Measurements from ENCODE around the gene IP6K2. TPM values are rescaled to one million over a fixed set of nuclear protein-coding genes. Genes with fewer than 3 reads are reported as not detected.

Gene IP6K2
- total and polyA plus RNA-seq, 2 of the 8 experiments (the other 6 are each of a cell fraction or from before 2014, with no cell fraction given) = 95.8 to 144 TPM

GRCh38 chr3:48639944-48640606, 76.9 kb downstream of the IP6K2 start:
- peaks cover 2% of the 10 kb centered on the region; the same call in 1 of the 2 replicates for H3K23me2 ChIP-seq (ENCODE audit: low read depth, low read length)
- POLR2A ChIA-PET (ENCODE audit: partially characterized antibody) = interaction anchor here (0.6 to 9.8 kb wide), 4 partner anchors 11 to 27 kb away, joined by 3 to 111 read pairs (median 47); partner anchors contain the start of gene CELSR3
- WGBS, 2 experiments (ENCODE audit: extremely low coverage in 1 of 2, insufficient coverage in 1 of 2, insufficient read length in 1 of 2, insufficient replicate concordance in 2 of 2, low coverage in 1 of 2, low lambda C conversion rate in 2 of 2, missing lambda C conversion rate in 1 of 2) = 96% methylated on average over 38 of the region's 38 CpGs; no CpG with 5 or more reads in 1 of the 2 experiments
- no peaks in the 10 kb centered on the region; the same call in 1 of the 2 replicates for H3K79me1 ChIP-seq (ENCODE audit: low read depth, low read length)
- no peak overlapping the region for H3K27ac ChIP-seq (ENCODE audit: low read depth, low read length)
- H2BK15ac ChIP-seq (ENCODE audit: low read length) = no peak overlapping the region
- H3K18ac ChIP-seq (ENCODE audit: extremely low read depth, low read length) = no peak overlapping the region
- H3K79me2 ChIP-seq (ENCODE audit: control insufficient read depth in 1 of 2, insufficient read depth in 2 of 2, low read length in 2 of 2) = no peaks in the 10 kb centered on the region
- CTCF ChIA-PET (ENCODE audit: partially characterized antibody) = interaction anchor here (2.0 to 2.5 kb wide), 3 partner anchors 16 to 81 kb away, joined by 5 to 9 read pairs (median 7); no protein-coding TSS in a partner anchor
- DNase-seq (ENCODE audit: low read depth in 1 of 2, low spot score in 2 of 2) (no peak), FAIRE-seq (no peak)
- no peak overlapping the region for H3K9ac ChIP-seq (replicated peaks in 1 of 4; ENCODE audit: extremely low read depth in 1 of 4, low read depth in 3 of 4, low read length in 3 of 4)
- no peak overlapping the region for H2AK5ac ChIP-seq (ENCODE audit: low read depth, low read length)
- no peak overlapping the region for H4K8ac ChIP-seq (ENCODE audit: extremely low read depth, insufficient read depth, low read length)
- H2BK12ac ChIP-seq (ENCODE audit: low read depth, low read length) = no peak overlapping the region
- peaks cover 3 to 7% of the 10 kb centered on the region in 2 experiments for H4K20me1 ChIP-seq (replicated peaks in 1 of 2; ENCODE audit: control insufficient read depth in 1 of 2, insufficient read depth in 2 of 2, low read length in 2 of 2)
- H3K4me3 ChIP-seq (ENCODE audit: extremely low read depth in 1 of 4, insufficient read depth in 2 of 4, low read depth in 3 of 4, low read length in 4 of 4) = no peak overlapping the region
- H3K4me1 ChIP-seq (replicated peaks in 1 of 4; ENCODE audit: control insufficient read depth in 3 of 4, insufficient read depth in 4 of 4, low read length in 3 of 4) = peaks cover 3 to 6% (median 4%) of the 10 kb centered on the region in 4 experiments
- no peak overlapping the region for H4K91ac ChIP-seq (replicated peaks; ENCODE audit: insufficient read length, low read length)
- H3K4me2 ChIP-seq (ENCODE audit: insufficient read depth in 1 of 2, low read depth in 2 of 2, low read length in 2 of 2) = no peak overlapping the region
- H2AFZ ChIP-seq (ENCODE audit: low read length) = no peak overlapping the region
- no peak overlapping the region for H3K23ac ChIP-seq (ENCODE audit: insufficient read length)
- H2BK20ac ChIP-seq (ENCODE audit: low read length) = no peak overlapping the region
- no peak overlapping the region for H3K56ac ChIP-seq (replicated peaks; ENCODE audit: insufficient read length, low read depth, low read length)
- no peak overlapping the region for H3K4ac ChIP-seq (replicated peaks; ENCODE audit: insufficient read length, low read depth, low read length)
- H3K27me3 ChIP-seq (replicated peaks in 1 of 4; ENCODE audit: control insufficient read depth in 3 of 4, extremely low read depth in 1 of 4, insufficient read depth in 3 of 4, low read length in 3 of 4) = no peaks in the 10 kb centered on the region
- H3K36me3 ChIP-seq (ENCODE audit: control insufficient read depth in 2 of 4, insufficient read depth in 4 of 4, low read length in 3 of 4) = peaks cover 3 to 29% (median 13%) of the 10 kb centered on the region in 4 experiments; a peak in 5 of 8 replicates
- no peak overlapping the region for H2BK120ac ChIP-seq (replicated peaks; ENCODE audit: low read depth, low read length)
- no peak overlapping the region for H3K14ac ChIP-seq (ENCODE audit: insufficient read length)
- no peak overlapping the region for H2BK5ac ChIP-seq (ENCODE audit: low read depth, low read length)
- no peaks in the 10 kb centered on the region for H3K9me3 ChIP-seq (ENCODE audit: insufficient read depth in 2 of 2, low read depth in 1 of 2, low read length in 1 of 2)
- no peak overlapping the region for H4K5ac ChIP-seq (ENCODE audit: insufficient read length, low read depth, low read length)
- no peak for TF ChIP-seq RXRA (IDR thresholded peaks at IDR 0.05; ENCODE audit: insufficient read depth, low read depth, low read length)
- no peak for TF ChIP-seq SRF (IDR thresholded peaks at IDR 0.05; ENCODE audit: low read depth, low read length)
- TF ChIP-seq NANOG (IDR thresholded peaks at IDR 0.05; ENCODE audit: insufficient read depth, low read depth, low read length, poor library complexity, severe bottlenecking) = no peak
- TF ChIP-seq RNF2 (IDR thresholded peaks at IDR 0.05; ENCODE audit: borderline replicate concordance, low read depth, low read length, missing control alignments, poor library complexity, severe bottlenecking) = no peak
- no peak for TF ChIP-seq POU5F1 (IDR thresholded peaks at IDR 0.05; ENCODE audit: low read depth, low read length)
- no peak for TF ChIP-seq SIX5 (IDR thresholded peaks at IDR 0.05; ENCODE audit: low read depth, low read length)
- TF ChIP-seq SP1 (IDR thresholded peaks at IDR 0.05; ENCODE audit: low read depth, low read length) = no peak
- no peak for TF ChIP-seq ATF2 (IDR thresholded peaks at IDR 0.05; ENCODE audit: low read length)
- TF ChIP-seq EP300 (IDR thresholded peaks at IDR 0.05; ENCODE audit: borderline replicate concordance in 1 of 2, low read depth in 2 of 2, low read length in 2 of 2) = no peak
- TF ChIP-seq BCL11A (IDR thresholded peaks at IDR 0.05; ENCODE audit: low read depth in 2 of 2, low read length in 2 of 2) = no peak
